Measurements from ENCODE around the gene TCF12. TPM values are rescaled to one million over a fixed set of nuclear protein-coding genes. Genes with fewer than 3 reads are reported as not detected.

The TCF12 gene
- total RNA-seq, 4 donors from 2014 or later = 105 to 446 (median 180) TPM

- H3K9me3 ChIP-seq = no peaks in the 10 kb centered on the region
- TF ChIP-seq POLR2AphosphoS5 (IDR thresholded peaks at IDR 0.05) (no peak), CTCF (IDR thresholded peaks at IDR 0.05) (no peak), EP300 (IDR thresholded peaks at IDR 0.05; ENCODE audit: low read depth) (no peak), POLR2A (IDR thresholded peaks at IDR 0.05) (no peak)
- intact Hi-C loops (cut with DNase I; ENCODE audit: low total_unique reads) (no loop called here), in situ Hi-C loops (cut with MboI; ENCODE audit: low pct_ligation_motif_present in 1 of 4, low pct_unique_long_range_greater_than_20kb in 1 of 4, low sequenced_read_pairs in 3 of 4) (no loop called here)
- 86 to 89% methylated on average over 3 of the region's 3 CpGs for WGBS, 2 donors (ENCODE audit: low coverage in 1 of 2)
- no peaks in the 10 kb centered on the region for H3K36me3 ChIP-seq
- peak overlapping the region in 3 of 4 donors; percentile 42 to 50 (median 43) for H3K27ac ChIP-seq
- no peak for DNase-seq
- no peaks in the 10 kb centered on the region for H3K27me3 ChIP-seq
- peaks cover 0 to 10% (median 0%) of the 10 kb centered on the region in 4 donors for H3K4me1 ChIP-seq
- no peak overlapping the region for H3K4me3 ChIP-seq
Observed at GRCh38 chr15:57297163-57297593, 378.7 kb downstream of the TCF12 start.

GRCh38 chr15:57297630-57298029 lies 379.2 kb downstream of the TCF12 start:
- H3K9me3 ChIP-seq = no peaks in the 10 kb centered on the region
- H3K4me3 ChIP-seq = no peak overlapping the region
- 89 to 92% methylated on average over 5 to 6 of the region's 6 CpGs for WGBS, 2 donors (ENCODE audit: low coverage in 1 of 2)
- intact Hi-C loops (cut with DNase I; ENCODE audit: low total_unique reads) (no loop called here), in situ Hi-C loops (cut with MboI; ENCODE audit: low pct_ligation_motif_present in 1 of 4, low pct_unique_long_range_greater_than_20kb in 1 of 4, low sequenced_read_pairs in 3 of 4) (no loop called here)
- no peaks in the 10 kb centered on the region for H3K27me3 ChIP-seq
- TF ChIP-seq CTCF (IDR thresholded peaks at IDR 0.05) (no peak), EP300 (IDR thresholded peaks at IDR 0.05; ENCODE audit: low read depth) (no peak)
- peaks cover 0 to 10% (median 0%) of the 10 kb centered on the region in 4 donors for H3K4me1 ChIP-seq
- H3K27ac ChIP-seq = peak overlapping the region in 1 of 4 donors; percentile 42
- H3K36me3 ChIP-seq = no peaks in the 10 kb centered on the region
- DNase-seq = no peak

DNA sequence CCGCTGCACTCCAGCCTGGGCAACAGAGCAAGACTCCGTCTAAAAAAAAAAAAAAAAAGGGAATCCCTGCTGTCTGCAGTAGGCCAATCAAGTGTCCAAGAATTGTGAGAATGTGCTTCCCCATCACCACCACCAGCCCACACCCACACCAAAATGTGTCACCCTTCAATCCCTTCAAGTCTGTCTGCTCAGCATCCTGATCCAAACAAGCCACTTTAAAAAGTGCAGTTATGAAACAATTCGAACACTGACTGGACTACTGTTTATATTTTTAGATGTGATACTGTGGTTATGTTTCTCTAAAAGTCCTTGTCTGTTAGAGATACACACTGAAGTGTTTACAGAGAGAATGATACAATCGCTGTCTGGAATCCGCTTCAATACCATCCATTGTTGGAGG lies 379.8 kb downstream of the TCF12 start:
- 72 to 82% methylated on average over 5 of the region's 5 CpGs for WGBS, 2 donors (ENCODE audit: low coverage in 1 of 2)
- no peak for DNase-seq
- Histone ChIP-seq H3K4me3 (no peak overlapping the region), H3K4me1 (peaks cover 0 to 10% (median 0%) of the 10 kb centered on the region in 4 donors), H3K36me3 (no peaks in the 10 kb centered on the region), H3K9me3 (no peaks in the 10 kb centered on the region), H3K27ac (no peak overlapping the region), H3K27me3 (no peaks in the 10 kb centered on the region)
- intact Hi-C loops (cut with DNase I; ENCODE audit: low total_unique reads) = no loop called here
- TF ChIP-seq CTCF (IDR thresholded peaks at IDR 0.05) (no peak), EP300 (IDR thresholded peaks at IDR 0.05; ENCODE audit: low read depth) (no peak)
- in situ Hi-C loops (cut with MboI; ENCODE audit: low pct_ligation_motif_present in 1 of 4, low pct_unique_long_range_greater_than_20kb in 1 of 4, low sequenced_read_pairs in 3 of 4) = no loop called here

DNA sequence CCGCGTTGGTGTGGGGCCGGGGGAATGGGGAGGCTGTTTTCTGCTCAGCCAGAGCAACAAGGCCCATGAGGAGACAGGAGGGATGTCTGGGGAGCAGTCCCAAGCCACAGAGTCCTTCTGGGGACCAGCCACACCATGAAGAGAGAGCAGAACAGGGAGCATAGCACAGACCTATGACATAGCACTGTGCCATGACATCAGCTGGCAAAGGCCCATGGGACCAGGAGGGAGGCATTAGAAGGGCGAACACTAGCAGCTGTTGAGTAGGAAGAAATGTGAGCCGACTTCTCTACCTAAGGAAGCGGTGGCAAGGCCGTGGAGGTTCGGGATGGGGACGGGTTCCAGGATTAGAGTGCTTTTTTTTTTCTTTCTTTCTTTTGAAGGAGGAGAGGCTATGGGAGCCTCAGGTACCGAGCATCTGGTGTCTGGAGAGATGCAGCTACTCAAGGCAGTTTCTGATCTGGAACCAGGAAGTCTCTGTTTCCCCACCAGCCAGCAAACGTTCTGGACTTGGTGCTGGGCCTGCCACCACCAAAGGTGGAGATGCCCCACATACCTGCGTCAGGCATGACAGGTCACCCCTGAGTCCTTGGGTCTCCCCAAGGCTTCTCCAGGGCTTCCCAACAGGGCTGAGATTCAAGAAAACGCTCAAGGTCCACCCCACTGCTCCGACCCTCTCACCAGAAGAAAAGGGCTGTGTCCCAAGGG lies 380.6 kb downstream of the TCF12 start:
- peaks cover 0 to 10% (median 0%) of the 10 kb centered on the region in 4 donors for H3K4me1 ChIP-seq
- no peak overlapping the region for H3K4me3 ChIP-seq
- in situ Hi-C loops (cut with MboI; ENCODE audit: low pct_ligation_motif_present in 1 of 4, low pct_unique_long_range_greater_than_20kb in 1 of 4, low sequenced_read_pairs in 3 of 4) (no loop called here), intact Hi-C loops (cut with DNase I; ENCODE audit: low total_unique reads) (no loop called here)
- H3K36me3 ChIP-seq = no peaks in the 10 kb centered on the region
- no peak for TF ChIP-seq EP300 (IDR thresholded peaks at IDR 0.05; ENCODE audit: low read depth)
- TF ChIP-seq CTCF (IDR thresholded peaks at IDR 0.05) = no peak
- no peak for TF ChIP-seq POLR2A (IDR thresholded peaks at IDR 0.05)
- TF ChIP-seq POLR2AphosphoS5 (IDR thresholded peaks at IDR 0.05) = no peak
- DNase-seq = no peak
- no peak overlapping the region for H3K27ac ChIP-seq
- no peaks in the 10 kb centered on the region for H3K9me3 ChIP-seq
- 88 to 99% methylated on average over 7 to 14 of the region's 14 CpGs for WGBS, 2 donors (ENCODE audit: low coverage in 1 of 2)
- no peaks in the 10 kb centered on the region for H3K27me3 ChIP-seq

Measured in transverse colon (tissue), 4 donors.